GM12878 (cell line): Measurements from ENCODE around the gene SAP30L. TPM values are rescaled to one million over a fixed set of nuclear protein-coding genes. Genes with fewer than 3 reads are reported as not detected.
A peak's percentile ranks its signal among the peaks of the same experiment; 100 is the strongest.

Experiments used
- ATAC-seq: fragments of 200-7000 bp; cut with Tn5 transposase; 3 replicates; pipeline ENCODE4 v1.9.1; 2020; ENCODE audit warnings: mild to moderate bottlenecking, moderate library complexity
- BruUV-seq: library from RNA; stranded (reverse); fragments of 400-500 nt; replicated peaks from 2 replicates; lab custom pipeline; 2021; lab: Mats Ljungman, UMichigan
- CTCF ChIA-PET: fragments of 300-600 bp; sonication (Branson Sonifier 250); formaldehyde crosslinking; extraction: SDS; loops from one replicate; lab custom pipeline; 2021; ENCODE audit warnings: inconsistent platforms; lab: Yijun Ruan, JAX
- POLR2A ChIA-PET: fragments of 350-600 bp; formaldehyde crosslinking; extraction: SDS; loops from one replicate; lab custom pipeline; 2021; ENCODE audit warnings: inconsistent platforms; lab: Charles Lee
- RAD21 ChIA-PET: fragments of 300-600 bp; sonication (Branson Sonifier 250); formaldehyde crosslinking; loops from one replicate; lab custom pipeline; 2023; ENCODE audit warnings: antibody characterized with exemption; ENCODE audit not compliant: unreplicated experiment; lab: Charles Lee
- SMC1A ChIA-PET: fragments of 300-600 bp; sonication (Branson Sonifier 250); formaldehyde crosslinking; loops from one replicate; lab custom pipeline; 2023; ENCODE audit not compliant: unreplicated experiment, uncharacterized antibody; lab: Charles Lee
- DNase-seq: peaks from one replicate; pipeline ENCODE4 v3.0.0-alpha.2; 2011; ENCODE audit warnings: low read depth, low spot score
- FAIRE-seq: peaks from 3 replicates; lab custom pipeline; 2011; peaks lifted over from hg19 to GRCh38; lab: Jason Lieb, UNC
- H2AFZ ChIP-seq: 2 replicates; pipeline ENCODE4 v1.6.0; 2011; ENCODE audit warnings: low read depth, low read length, control low read depth; ENCODE audit not compliant: control insufficient read depth
- H3K27ac ChIP-seq: 2 replicates; pipeline ENCODE4 v1.5.1; 2011; ENCODE audit warnings: control low read depth; ENCODE audit not compliant: control insufficient read depth, insufficient read depth
- H3K27me3 ChIP-seq, 2 experiments: replicated peaks in 1 of 2; 2 replicates each; pipeline versions ENCODE4 v1.6.0 to v1.6.1; 2011; ENCODE audit warnings: low read length in 1 of 2; ENCODE audit not compliant: control insufficient read depth in 2 of 2, insufficient read depth in 2 of 2
- H3K36me3 ChIP-seq, 2 experiments: 2 replicates each; pipeline ENCODE4 v1.5.1; 2011; ENCODE audit warnings: low read length in 1 of 2; ENCODE audit not compliant: control insufficient read depth in 2 of 2, insufficient read depth in 2 of 2
- H3K4me1 ChIP-seq: 2 replicates; pipeline ENCODE4 v1.6.1; 2011; ENCODE audit warnings: mild to moderate bottlenecking, low read length, moderate library complexity, mixed read lengths; ENCODE audit not compliant: control insufficient read depth, insufficient read depth
- H3K4me2 ChIP-seq: 2 replicates; pipeline ENCODE4 v1.6.0; 2011; ENCODE audit warnings: control low read depth; ENCODE audit not compliant: control insufficient read depth, insufficient read depth
- H3K4me3 ChIP-seq: fragments of 200-600 bp; sonication (generic); 2 replicates; pipeline ENCODE4 v1.5.1; 2016
- H3K79me2 ChIP-seq: 2 replicates; pipeline ENCODE4 v1.6.0; 2011; ENCODE audit warnings: low read length; ENCODE audit not compliant: control insufficient read depth, insufficient read depth
- H3K9ac ChIP-seq: 2 replicates; pipeline ENCODE4 v1.8.0; 2011; ENCODE audit warnings: low read length, control low read depth, mixed read lengths; ENCODE audit not compliant: control insufficient read depth, insufficient read depth
- H3K9me3 ChIP-seq: replicated peaks from 3 replicates; pipeline ENCODE4 v1.5.1; 2011; ENCODE audit warnings: mild to moderate bottlenecking, low read length; ENCODE audit not compliant: control insufficient read depth, insufficient read depth
- H4K20me1 ChIP-seq: 2 replicates; pipeline ENCODE4 v1.6.0; 2011; ENCODE audit not compliant: control insufficient read depth, insufficient read depth
- BACH1 ChIP-seq: fragments of 450-650 bp; IDR thresholded peaks from 2 replicates; pipeline ENCODE4 v1.6.1; 2017; ENCODE audit warnings: mild to moderate bottlenecking, borderline replicate concordance
- EZH2 ChIP-seq: IDR thresholded peaks from 2 replicates; pipeline ENCODE4 v1.6.1; 2012; ENCODE audit warnings: low read depth, mild to moderate bottlenecking, control low read depth, inconsistent platforms, low read length, borderline replicate concordance; ENCODE audit not compliant: control insufficient read depth
- ZBTB40 ChIP-seq: fragments of 450-650 bp; IDR thresholded peaks from 2 replicates; pipeline ENCODE4 v1.6.1; 2016; ENCODE audit warnings: mild to moderate bottlenecking, moderate library complexity, borderline replicate concordance
- WGBS: methylation state at CpG from one replicate; pipeline ENCODE4 v1.1.6; 2016; ENCODE audit warnings: low lambda C conversion rate; ENCODE audit not compliant: insufficient replicate concordance, insufficient coverage; ENCODE audit errors: missing lambda C conversion rate; 5-methylcytosine and 5-hydroxymethylcytosine counted together
- in situ Hi-C: fragments of 300-500 bp; cut with MboI; formaldehyde crosslinking; loops from 9 replicates; pipeline ENCODE4 v1.14.3; 2018; ENCODE audit warnings: mixed read lengths
- intact Hi-C: fragments of 100-400 bp; cut with micrococcal nuclease; formaldehyde crosslinking; loops from one replicate; pipeline ENCODE4 v1.14.2; 2022; ENCODE audit not compliant: unreplicated experiment
- polyA plus RNA-seq, 11 experiments: library from polyadenylated mRNA; depleted of rRNA in 4 of 11; unstranded in 6 of 11; stranded (reverse) in 5 of 11; fragments of >200 nt; fragmentation: Nextera tagmentation in 4 of 11; fragmentation: Illumina TruSeq in 1 of 11; extraction: Ambion mirVana in 4 of 11; extraction: Trizol in 1 of 11; gene quantifications; 1 replicate in 1 of 11; 2 replicates in 10 of 11; pipeline versions ENCODE4 v1.2.1 to v1.2.3, GENCODE V29; 2011 to 2016; ENCODE audit warnings: inconsistent platforms in 2 of 11, missing spikeins in 2 of 11, low read depth in 1 of 11
- total RNA-seq, 4 experiments: library from RNA; depleted of rRNA in 3 of 4; stranded (reverse); fragments of >200 nt in 3 of 4; fragmentation: Illumina TruSeq in 1 of 4; extraction: Trizol in 1 of 4; gene quantifications; 2 replicates each; pipeline versions ENCODE4 v1.2.1 to v1.2.3, GENCODE V29; 2013 to 2021

The SAP30L gene
- total and polyA plus RNA-seq, 10 of the 15 experiments (the other 5 are each of a cell fraction or from before 2014, with no cell fraction given), result 2.4 to 36.8 (median 15.7) TPM

GRCh38 chr5:154479160-154479943 is 33.6 kb downstream of the SAP30L start:
- Histone ChIP-seq H3K9ac (no peak overlapping the region), H3K4me2 (peak overlapping the region; percentile 30; the same call in 1 of the 2 replicates), H3K9me3 (no peaks in the 10 kb centered on the region; the same call in none of the 3 replicates), H4K20me1 (no peaks in the 10 kb centered on the region), H2AFZ (no peak overlapping the region), H3K4me3 (no peak overlapping the region), H3K36me3 (no peaks in the 10 kb centered on the region), H3K27me3 (peaks cover 47 to 61% of the 10 kb centered on the region in 2 experiments), H3K79me2 (no peaks in the 10 kb centered on the region), H3K4me1 (peaks cover 8% of the 10 kb centered on the region), H3K27ac (no peak overlapping the region)
- ChIA-PET CTCF (interaction anchor here (0.6 kb wide), 2 partner anchors 24 to 167 kb away, joined by 3 read pairs; no protein-coding TSS in a partner anchor), POLR2A (no interaction called here), RAD21 (no interaction called here), SMC1A (no interaction called here)
- FAIRE-seq, result no peak
- no peak for ATAC-seq
- TF ChIP-seq EZH2 (peak; percentile 84; the same call in 1 of the 2 replicates), BACH1 (no peak)
- intact Hi-C loops (no loop called here), in situ Hi-C loops (no loop called here)
- WGBS, result 41% methylated on average over 44 of the region's 44 CpGs
- BruUV-seq, result no TSS peak
- no peak for DNase-seq

- Histone ChIP-seq H4K20me1 (no peaks in the 10 kb centered on the region), H3K79me2 (no peaks in the 10 kb centered on the region), H3K27me3 (peaks cover 44 to 61% of the 10 kb centered on the region in 2 experiments), H3K36me3 (no peaks in the 10 kb centered on the region), H3K9me3 (no peaks in the 10 kb centered on the region; the same call in none of the 3 replicates), H3K4me3 (no peak overlapping the region), H3K4me2 (peak overlapping the region; percentile 30; the same call in 1 of the 2 replicates), H2AFZ (no peak overlapping the region), H3K27ac (no peak overlapping the region), H3K4me1 (peaks cover 6% of the 10 kb centered on the region; the same call in 1 of the 2 replicates), H3K9ac (no peak overlapping the region)
- ChIA-PET POLR2A (no interaction called here), RAD21 (no interaction called here), CTCF (interaction anchor here (0.6 to 1.3 kb wide), 3 partner anchors 23 to 168 kb away, joined by 3 to 4 read pairs (median 3); no protein-coding TSS in a partner anchor), SMC1A (interaction anchor here (1.5 kb wide), 1 partner anchor 13 kb away, joined by 3 read pairs; no protein-coding TSS in a partner anchor)
- BruUV-seq, result no TSS peak
- 43% methylated on average over 31 of the region's 31 CpGs for WGBS
- in situ Hi-C loops, result no loop called here
- no peak for TF ChIP-seq ZBTB40
- ATAC-seq, result peak; percentile 63
- intact Hi-C loops, result no loop called here
- no peak for DNase-seq
- FAIRE-seq, result no peak
These were observed 34.4 kb downstream of the SAP30L start for GRCh38 chr5:154479944-154480750.
